Measurements from ENCODE around the gene MVP. TPM values are rescaled to one million over a fixed set of nuclear protein-coding genes. Genes with fewer than 3 reads are reported as not detected.
"Not testable (repeated sequence)": the region's sequence is repeated elsewhere in the genome, so short reads cannot be mapped to it uniquely, and the experiment has no call there.

MVP gene
- total and polyA plus RNA-seq, 3 donors from 2014 or later, result 119 to 224 (median 147) TPM

- Histone ChIP-seq H3K4me3 (peak overlapping the region; percentile 72 to 75), H3K9me3 (no peaks in the 10 kb centered on the region), H3K4me1 (peaks cover 15% of the 10 kb centered on the region), H3K27me3 (no peaks in the 10 kb centered on the region), H3K36me3 (ENCODE audit: low read depth, missing control alignments) (no peaks in the 10 kb centered on the region), H3K27ac (peak overlapping the region; percentile 83 to 92)
- intact Hi-C loops (cut with DNase I; ENCODE audit: low total_unique reads), result no loop called here
- no peak for TF ChIP-seq CTCF (IDR thresholded peaks at IDR 0.05)
- TF ChIP-seq POLR2A (IDR thresholded peaks at IDR 0.05), result no peak
- 40 to 58% methylated on average over 12 to 20 of the region's 20 CpGs for WGBS, 2 donors
- DNase-seq, result peak; percentile 20
Observed at GRCh38 chr16:29789775-29790182, 30.5 kb upstream of the MVP start.

- Histone ChIP-seq H3K27ac (peak within 1 kb of the TSS; percentile 83 to 92), H3K27me3 (no peaks in the 10 kb centered on the region), H3K36me3 (ENCODE audit: low read depth, missing control alignments) (no peaks in the 10 kb centered on the region), H3K4me3 (peak within 1 kb of the TSS; percentile 72 to 75), H3K9me3 (no peaks in the 10 kb centered on the region), H3K4me1 (peaks cover 15% of the 10 kb centered on the region)
- 0 to 1% methylated on average over 18 to 30 of the region's 67 CpGs for WGBS, 2 donors
- peak; percentile 99 for DNase-seq
- intact Hi-C loops (cut with DNase I; ENCODE audit: low total_unique reads), result no loop called here
- TF ChIP-seq CTCF (IDR thresholded peaks at IDR 0.05) (peak; percentile 61 to 81 (median 71)), POLR2A (IDR thresholded peaks at IDR 0.05) (peak; percentile 54)
Observed at GRCh38 chr16:29790183-29790948, 29.9 kb upstream of the MVP start, which contains the start of gene KIF22. Gene KIF22, plus strand, starts transcription at chr16:29790751. Its CDS starts 9 bp downstream, at chr16:29790760.

- 2 to 3% methylated on average over 15 to 31 of the region's 31 CpGs for WGBS, 2 donors
- Histone ChIP-seq H3K27me3 (no peaks in the 10 kb centered on the region), H3K9me3 (no peaks in the 10 kb centered on the region), H3K27ac (no peak overlapping the region), H3K4me3 (peak overlapping the region; percentile 72 to 75), H3K4me1 (peaks cover 15% of the 10 kb centered on the region), H3K36me3 (ENCODE audit: low read depth, missing control alignments) (no peaks in the 10 kb centered on the region)
- no peak for TF ChIP-seq CTCF (IDR thresholded peaks at IDR 0.05)
- TF ChIP-seq POLR2A (IDR thresholded peaks at IDR 0.05), result no peak
- no peak for DNase-seq
- intact Hi-C loops (cut with DNase I; ENCODE audit: low total_unique reads), result no loop called here
Observed at GRCh38 chr16:29790949-29791844, 29.1 kb upstream of the MVP start.

GRCh38 chr16:29791845-29792807, 28.1 kb upstream of the MVP start:
- no peaks in the 10 kb centered on the region for H3K27me3 ChIP-seq
- intact Hi-C loops (cut with DNase I; ENCODE audit: low total_unique reads), result no loop called here

GRCh38 chr16:29793153-29793552, 27.1 kb upstream of the MVP start:
- H3K27me3 ChIP-seq; H3K36me3 ChIP-seq (ENCODE audit: low read depth, missing control alignments); H3K9me3 ChIP-seq; H3K27ac ChIP-seq; DNase-seq; intact Hi-C loops (cut with DNase I; ENCODE audit: low total_unique reads); H3K4me3 ChIP-seq: not testable (repeated sequence)
- peaks cover 15% of the 10 kb centered on the region for H3K4me1 ChIP-seq
- 81 to 85% methylated on average over 9 to 18 of the region's 18 CpGs for WGBS, 2 donors

More at GRCh38 chr16:29791845-29792807, 28.1 kb upstream of the MVP start:
- no peak for TF ChIP-seq CTCF (IDR thresholded peaks at IDR 0.05)
- no peak for TF ChIP-seq POLR2A (IDR thresholded peaks at IDR 0.05)
- Histone ChIP-seq H3K9me3 (no peaks in the 10 kb centered on the region), H3K4me3 (no peak overlapping the region), H3K36me3 (ENCODE audit: low read depth, missing control alignments) (no peaks in the 10 kb centered on the region), H3K27ac (no peak overlapping the region), H3K4me1 (peaks cover 15% of the 10 kb centered on the region)
- 67 to 70% methylated on average over 9 of the region's 9 CpGs for WGBS, 2 donors
- DNase-seq, result no peak
